H1 (cell line): ENCODE measurements around the gene MAGOHB. TPM values are rescaled to one million over a fixed set of nuclear protein-coding genes. Genes with fewer than 3 reads are reported as not detected.

Experiments used
- CTCF ChIA-PET: fragments of 300-600 bp; sonication (Branson Sonifier 250); formaldehyde crosslinking; loops from one replicate; lab custom pipeline; 2021; ENCODE audit not compliant: partially characterized antibody; lab: Charles Lee
- POLR2A ChIA-PET: fragments of 300-600 bp; sonication (Branson Sonifier 250); formaldehyde crosslinking; loops from one replicate; lab custom pipeline; 2021; ENCODE audit warnings: inconsistent platforms; ENCODE audit not compliant: partially characterized antibody; lab: Charles Lee
- DNase-seq, 2 experiments: peaks; one replicate each; pipeline versions ENCODE4 v3.0.0 to v3.0.0-alpha.2; 2010 to 2022; ENCODE audit warnings: low spot score in 2 of 2, low read depth in 1 of 2, mixed read lengths in 1 of 2
- FAIRE-seq: peaks from 2 replicates; lab custom pipeline; 2011; peaks lifted over from hg19 to GRCh38; lab: Jason Lieb, UNC
- H2AFZ ChIP-seq: 2 replicates; pipeline ENCODE4 v1.8.1; 2012; ENCODE audit warnings: low read length, inconsistent platforms
- H2AK5ac ChIP-seq: 2 replicates; pipeline ENCODE4 v1.6.1; 2013; ENCODE audit warnings: low read depth, low read length
- H2BK120ac ChIP-seq: replicated peaks from 2 replicates; pipeline ENCODE3; 2013; ENCODE audit warnings: low read depth, low read length, inconsistent platforms
- H2BK12ac ChIP-seq: 2 replicates; pipeline ENCODE4 v1.6.1; 2013; ENCODE audit warnings: low read depth, low read length
- H2BK15ac ChIP-seq: 2 replicates; pipeline ENCODE4 v1.6.1; 2013; ENCODE audit warnings: low read length
- H2BK20ac ChIP-seq: 2 replicates; pipeline ENCODE4 v1.6.1; 2013; ENCODE audit warnings: low read length
- H2BK5ac ChIP-seq: 2 replicates; pipeline ENCODE4 v1.6.1; 2013; ENCODE audit warnings: low read depth, low read length
- H3K14ac ChIP-seq: 2 replicates; pipeline ENCODE4 v1.6.1; 2013; ENCODE audit warnings: inconsistent platforms; ENCODE audit not compliant: insufficient read length
- H3K18ac ChIP-seq: 2 replicates; pipeline ENCODE4 v1.6.1; 2013; ENCODE audit warnings: low read length; ENCODE audit errors: extremely low read depth
- H3K23ac ChIP-seq: 2 replicates; pipeline ENCODE4 v1.6.1; 2013; ENCODE audit warnings: inconsistent platforms; ENCODE audit not compliant: insufficient read length
- H3K23me2 ChIP-seq: 2 replicates; pipeline ENCODE4 v1.6.1; 2013; ENCODE audit warnings: low read depth, low read length
- H3K27ac ChIP-seq: 2 replicates; pipeline ENCODE4 v1.6.1; 2011; ENCODE audit warnings: low read depth, low read length, inconsistent platforms
- H3K27me3 ChIP-seq, 4 experiments: replicated peaks in 1 of 4; 1 replicate in 1 of 4; 2 replicates in 3 of 4; pipeline versions ENCODE4 v1.6.1 to v1.8.1; 2011 to 2013; ENCODE audit warnings: low read length in 3 of 4, mild to moderate bottlenecking in 3 of 4, inconsistent platforms in 2 of 4, mixed read lengths in 2 of 4, moderate library complexity in 1 of 4; ENCODE audit not compliant: control insufficient read depth in 3 of 4, insufficient read depth in 3 of 4; ENCODE audit errors: extremely low read depth in 1 of 4
- H3K36me3 ChIP-seq, 4 experiments: 2 replicates each; pipeline versions ENCODE4 v1.6.1 to v1.8.1; 2011 to 2013; ENCODE audit warnings: mild to moderate bottlenecking in 4 of 4, low read length in 3 of 4, moderate library complexity in 2 of 4, control low read depth in 1 of 4, inconsistent platforms in 1 of 4; ENCODE audit not compliant: insufficient read depth in 4 of 4, control insufficient read depth in 2 of 4
- H3K4ac ChIP-seq: replicated peaks from 2 replicates; pipeline ENCODE3; 2013; ENCODE audit warnings: low read length, low read depth, mixed read lengths, inconsistent platforms; ENCODE audit not compliant: insufficient read length
- H3K4me1 ChIP-seq, 4 experiments: replicated peaks in 1 of 4; 1 replicate in 1 of 4; 2 replicates in 3 of 4; pipeline versions ENCODE4 v1.6.1 to v1.8.1; 2011 to 2013; ENCODE audit warnings: low read length in 3 of 4, inconsistent platforms in 2 of 4, mixed read lengths in 1 of 4; ENCODE audit not compliant: insufficient read depth in 4 of 4, control insufficient read depth in 3 of 4
- H3K4me2 ChIP-seq, 2 experiments: 2 replicates each; pipeline versions ENCODE4 v1.6.1 to v1.8.1; 2011 to 2013; ENCODE audit warnings: low read depth in 2 of 2, low read length in 2 of 2, control low read depth in 1 of 2, inconsistent platforms in 1 of 2, mild to moderate bottlenecking in 1 of 2; ENCODE audit not compliant: insufficient read depth in 1 of 2
- H3K4me3 ChIP-seq, 4 experiments: fragments of 200-600, 300-600 bp in 1 of 4; sonication (generic), shearing (Covaris generic), sonication (Bioruptor Twin) in 1 of 4; 2 replicates each; pipeline versions ENCODE4 v1.5.1 to v1.8.1; 2011 to 2016; ENCODE audit warnings: low read length in 4 of 4, low read depth in 3 of 4, control low read depth in 2 of 4, inconsistent platforms in 2 of 4, mild to moderate bottlenecking in 2 of 4, mixed read lengths in 1 of 4, moderate library complexity in 1 of 4; ENCODE audit not compliant: insufficient read depth in 2 of 4; ENCODE audit errors: extremely low read depth in 1 of 4
- H3K56ac ChIP-seq: replicated peaks from 2 replicates; pipeline ENCODE3; 2013; ENCODE audit warnings: low read depth, mild to moderate bottlenecking, mixed read lengths, low read length, inconsistent platforms; ENCODE audit not compliant: insufficient read length
- H3K79me1 ChIP-seq: 2 replicates; pipeline ENCODE4 v1.6.1; 2013; ENCODE audit warnings: low read depth, low read length, control low read depth
- H3K79me2 ChIP-seq, 2 experiments: 2 replicates each; pipeline versions ENCODE4 v1.6.1 to v1.8.1; 2012 to 2013; ENCODE audit warnings: low read length in 2 of 2, mild to moderate bottlenecking in 2 of 2, inconsistent platforms in 1 of 2; ENCODE audit not compliant: insufficient read depth in 2 of 2, control insufficient read depth in 1 of 2
- H3K9ac ChIP-seq, 4 experiments: replicated peaks in 1 of 4; 1 replicate in 1 of 4; 2 replicates in 3 of 4; pipeline versions ENCODE4 v1.6.1 to v1.8.1; 2011 to 2013; ENCODE audit warnings: low read depth in 3 of 4, low read length in 3 of 4, control low read depth in 2 of 4, mild to moderate bottlenecking in 2 of 4, moderate library complexity in 2 of 4, inconsistent platforms in 1 of 4; ENCODE audit errors: extremely low read depth in 1 of 4
- H3K9me3 ChIP-seq, 2 experiments: 2 replicates each; pipeline versions ENCODE4 v1.6.1 to v1.8.1; 2012 to 2013; ENCODE audit warnings: mild to moderate bottlenecking in 2 of 2, moderate library complexity in 2 of 2, control low read depth in 1 of 2, inconsistent platforms in 1 of 2, low read depth in 1 of 2, low read length in 1 of 2, mixed read lengths in 1 of 2; ENCODE audit not compliant: insufficient read depth in 2 of 2
- H4K20me1 ChIP-seq, 2 experiments: replicated peaks in 1 of 2; 2 replicates each; pipeline versions ENCODE3 to v1.8.1; 2011 to 2013; ENCODE audit warnings: inconsistent platforms in 2 of 2, low read length in 2 of 2, mild to moderate bottlenecking in 1 of 2; ENCODE audit not compliant: insufficient read depth in 2 of 2, control insufficient read depth in 1 of 2
- H4K5ac ChIP-seq: 2 replicates; pipeline ENCODE4 v1.6.1; 2013; ENCODE audit warnings: low read length, low read depth, mixed read lengths, inconsistent platforms; ENCODE audit not compliant: insufficient read length
- H4K8ac ChIP-seq: 2 replicates; pipeline ENCODE4 v1.8.0; 2013; ENCODE audit warnings: mild to moderate bottlenecking, moderate library complexity, low read length, inconsistent platforms; ENCODE audit not compliant: insufficient read depth; ENCODE audit errors: extremely low read depth
- H4K91ac ChIP-seq: replicated peaks from 2 replicates; pipeline ENCODE3; 2013; ENCODE audit warnings: low read length, mixed read lengths, inconsistent platforms; ENCODE audit not compliant: insufficient read length
- TEAD4 ChIP-seq: IDR thresholded peaks from 2 replicates; pipeline ENCODE4 v1.6.1; 2012; ENCODE audit warnings: low read depth, low read length, inconsistent platforms, mixed read lengths
- WGBS, 2 experiments: shearing (Covaris generic) in 1 of 2; methylation state at CpG; one replicate each; pipeline versions ENCODE4 v1.1.6 to v1.1.7; 2013 to 2015; ENCODE audit warnings: low lambda C conversion rate in 2 of 2, mixed read lengths in 2 of 2, inconsistent platforms in 1 of 2, low coverage in 1 of 2, missing lambda C conversion rate in 1 of 2; ENCODE audit not compliant: insufficient replicate concordance in 2 of 2, insufficient coverage in 1 of 2, insufficient read length in 1 of 2; ENCODE audit errors: extremely low coverage in 1 of 2, missing lambda C conversion rate in 1 of 2; 5-methylcytosine and 5-hydroxymethylcytosine counted together
- polyA plus RNA-seq, 7 experiments: library from polyadenylated mRNA; depleted of rRNA in 3 of 7; stranded (reverse) in 5 of 7; unstranded in 2 of 7; fragments of >200 nt in 5 of 7; fragments of 200-250 nt in 2 of 7; gene quantifications; 1 replicate in 5 of 7; 2 replicates in 1 of 7; 4 replicates in 1 of 7; pipeline versions ENCODE4 v1.2.1 to v1.2.3, GENCODE V29; 2011 to 2013; ENCODE audit warnings: missing spikeins in 2 of 7, mixed read lengths in 2 of 7
- total RNA-seq: library from RNA; stranded (reverse); fragmentation: NEBNext Ultra II Directional; extraction: Animal tissue kit (Norgen Biotek cat#: 25700); gene quantifications from 2 replicates; pipeline ENCODE4 v1.2.1, GENCODE V29; 2021

The MAGOHB gene
- total and polyA plus RNA-seq, 2 of the 8 experiments (the other 6 are each of a cell fraction or from before 2014, with no cell fraction given): 21.5 to 53.7 TPM

GRCh38 chr12:10582704-10583103, 30.7 kb downstream of the MAGOHB start:
- H2BK12ac ChIP-seq: no peak overlapping the region
- no peaks in the 10 kb centered on the region for H3K27me3 ChIP-seq
- POLR2A ChIA-PET: no interaction called here
- H3K4me2 ChIP-seq: no peak overlapping the region
- H2BK5ac ChIP-seq: no peak overlapping the region
- H3K23me2 ChIP-seq: no peaks in the 10 kb centered on the region
- H4K20me1 ChIP-seq: no peaks in the 10 kb centered on the region
- no peaks in the 10 kb centered on the region for H3K79me2 ChIP-seq
- no peaks in the 10 kb centered on the region for H3K9me3 ChIP-seq
- H3K9ac ChIP-seq: no peak overlapping the region
- no peak overlapping the region for H2BK15ac ChIP-seq
- no peak overlapping the region for H4K8ac ChIP-seq
- H2BK20ac ChIP-seq: no peak overlapping the region
- H3K36me3 ChIP-seq: peaks cover 0 to 15% (median 1%) of the 10 kb centered on the region in 4 experiments; a peak in 2 of 8 replicates
- H3K18ac ChIP-seq: no peak overlapping the region
- no peak overlapping the region for H2BK120ac ChIP-seq
- H4K5ac ChIP-seq: no peak overlapping the region
- CTCF ChIA-PET: no interaction called here
- H3K4me3 ChIP-seq: no peak overlapping the region
- H3K79me1 ChIP-seq: no peaks in the 10 kb centered on the region
- 97% methylated on average over 3 of the region's 3 CpGs; no CpG with 5 or more reads in 1 of the 2 experiments for WGBS, 2 experiments
- no peak for DNase-seq
- H3K4me1 ChIP-seq: no peaks in the 10 kb centered on the region
- FAIRE-seq: no peak
- no peak overlapping the region for H2AK5ac ChIP-seq
- no peak overlapping the region for H4K91ac ChIP-seq
- no peak overlapping the region for H3K23ac ChIP-seq
- H3K56ac ChIP-seq: no peak overlapping the region
- H2AFZ ChIP-seq: no peak overlapping the region
- no peak overlapping the region for H3K4ac ChIP-seq
- H3K14ac ChIP-seq: no peak overlapping the region
- no peak overlapping the region for H3K27ac ChIP-seq
- no peak for TF ChIP-seq TEAD4
